Measurements from ENCODE around the gene MMP24. TPM values are rescaled to one million over a fixed set of nuclear protein-coding genes. Genes with fewer than 3 reads are reported as not detected.

Gene MMP24
- total and polyA plus RNA-seq, 4 donors, result 0.09 to 0.75 (median 0.42) TPM

- DNase-seq (ENCODE audit: low spot score), result no peak
- H3K4me1 ChIP-seq (ENCODE audit: control insufficient read depth in 4 of 4, insufficient read depth in 4 of 4, low read length in 3 of 4), result peaks cover 8 to 31% (median 27%) of the 10 kb centered on the region in 4 donors
- TF ChIP-seq MAX (IDR thresholded peaks at IDR 0.05), result no peak
- no peak for TF ChIP-seq RXRA (IDR thresholded peaks at IDR 0.05)
- no peak for TF ChIP-seq HNF4G (IDR thresholded peaks at IDR 0.05)
- no peak for TF ChIP-seq FOXA2 (IDR thresholded peaks at IDR 0.05)
- TF ChIP-seq NR2F2 (IDR thresholded peaks at IDR 0.05), result no peak
- no peak for TF ChIP-seq CTCF (IDR thresholded peaks at IDR 0.05; ENCODE audit: low read depth, low read length, missing input control)
- no peak for TF ChIP-seq TAF1 (conservative IDR thresholded peaks at IDR 0.05)
- TF ChIP-seq YY1 (IDR thresholded peaks at IDR 0.05), result no peak
- TF ChIP-seq ATF3 (IDR thresholded peaks at IDR 0.05), result no peak
- TF ChIP-seq JUND (IDR thresholded peaks at IDR 0.05), result no peak
- TF ChIP-seq FOXA1 (IDR thresholded peaks at IDR 0.05), result no peak
- no peak for TF ChIP-seq RAD21 (IDR thresholded peaks at IDR 0.05)
- TF ChIP-seq GABPA (IDR thresholded peaks at IDR 0.05 in 1 of 2, conservative IDR thresholded peaks at IDR 0.05 in 1 of 2), result no peak
- TF ChIP-seq EGR1 (IDR thresholded peaks at IDR 0.05; ENCODE audit: low read depth in 2 of 2), result no peak
- no peak for TF ChIP-seq HNF4A (conservative IDR thresholded peaks at IDR 0.05)
- TF ChIP-seq REST (IDR thresholded peaks at IDR 0.05), result no peak
- H3K36me3 ChIP-seq (ENCODE audit: control insufficient read depth in 4 of 4, insufficient read depth in 3 of 4, low read depth in 1 of 4, low read length in 3 of 4), result peaks cover 0 to 3% (median 0%) of the 10 kb centered on the region in 4 donors
- H3K9ac ChIP-seq (ENCODE audit: low read depth in 1 of 2, low read length in 2 of 2), result no peak overlapping the region
- no peaks in the 10 kb centered on the region for H3K27me3 ChIP-seq (ENCODE audit: control insufficient read depth in 4 of 4, insufficient read depth in 4 of 4, low read length in 3 of 4)
- H3K9me3 ChIP-seq (ENCODE audit: control insufficient read depth in 4 of 4, low read length in 3 of 4), result no peaks in the 10 kb centered on the region
- H3K4me3 ChIP-seq (ENCODE audit: low read depth in 1 of 3, low read length in 3 of 3), result no peak overlapping the region
- WGBS, result 91% methylated on average over 17 of the region's 17 CpGs
- peak overlapping the region in 1 of 2 donors; percentile 58 for H3K27ac ChIP-seq (ENCODE audit: low read depth in 1 of 2, low read length in 2 of 2)
These were observed 60.5 kb downstream of the MMP24 start for GRCh38 chr20:35286899-35287508.

GRCh38 chr20:35287509-35288324, 61.2 kb downstream of the MMP24 start:
- WGBS, result 91% methylated on average over 28 of the region's 28 CpGs

More at GRCh38 chr20:35287509-35288324, 61.2 kb downstream of the MMP24 start:
- H3K4me3 ChIP-seq (ENCODE audit: low read depth in 1 of 3, low read length in 3 of 3), result no peak overlapping the region
- DNase-seq (ENCODE audit: low spot score), result no peak
- H3K27me3 ChIP-seq (ENCODE audit: control insufficient read depth in 4 of 4, insufficient read depth in 4 of 4, low read length in 3 of 4), result no peaks in the 10 kb centered on the region
- H3K9me3 ChIP-seq (ENCODE audit: control insufficient read depth in 4 of 4, low read length in 3 of 4), result no peaks in the 10 kb centered on the region
- no peak for TF ChIP-seq ZBTB33 (IDR thresholded peaks at IDR 0.05)
- TF ChIP-seq JUND (IDR thresholded peaks at IDR 0.05), result no peak
- no peak for TF ChIP-seq SP1 (IDR thresholded peaks at IDR 0.05)
- no peak for TF ChIP-seq HNF4G (IDR thresholded peaks at IDR 0.05)
- no peak for TF ChIP-seq ATF3 (IDR thresholded peaks at IDR 0.05)
- no peak for TF ChIP-seq GABPA (IDR thresholded peaks at IDR 0.05 in 1 of 2, conservative IDR thresholded peaks at IDR 0.05 in 1 of 2)
- no peak for TF ChIP-seq RXRA (IDR thresholded peaks at IDR 0.05)
- no peak for TF ChIP-seq FOXA2 (IDR thresholded peaks at IDR 0.05)
- no peak for TF ChIP-seq FOXA1 (IDR thresholded peaks at IDR 0.05)
- TF ChIP-seq NR2F2 (IDR thresholded peaks at IDR 0.05), result no peak
- no peak for TF ChIP-seq REST (IDR thresholded peaks at IDR 0.05)
- no peak for TF ChIP-seq YY1 (IDR thresholded peaks at IDR 0.05)
- no peaks in the 10 kb centered on the region for H3K36me3 ChIP-seq (ENCODE audit: control insufficient read depth in 4 of 4, insufficient read depth in 3 of 4, low read depth in 1 of 4, low read length in 3 of 4)
- H3K9ac ChIP-seq (ENCODE audit: low read depth in 1 of 2, low read length in 2 of 2), result no peak overlapping the region
- H3K27ac ChIP-seq (ENCODE audit: low read depth in 1 of 2, low read length in 2 of 2), result no peak overlapping the region
- H3K4me1 ChIP-seq (ENCODE audit: control insufficient read depth in 4 of 4, insufficient read depth in 4 of 4, low read length in 3 of 4), result peaks cover 8 to 31% (median 27%) of the 10 kb centered on the region in 4 donors

Data from liver (tissue), 9 donors.